H9 (cell line): ENCODE results near the gene EIF2D. TPM values are rescaled to one million over a fixed set of nuclear protein-coding genes. Genes with fewer than 3 reads are reported as not detected.

Experiments
- DNase-seq: peaks from one replicate; pipeline ENCODE4 v3.0.0-alpha.2; 2017
- H2AFZ ChIP-seq: one replicate; pipeline ENCODE4 v1.6.1; 2013; ENCODE audit warnings: mild to moderate bottlenecking, low read length, control low read depth, moderate library complexity
- H2AK5ac ChIP-seq: 2 replicates; pipeline ENCODE4 v1.6.1; 2013; ENCODE audit warnings: low read length, control low read depth, mixed read lengths; ENCODE audit not compliant: insufficient read length
- H2BK120ac ChIP-seq: one replicate; pipeline ENCODE4 v1.6.1; 2013; ENCODE audit warnings: low read depth, mild to moderate bottlenecking, low read length, control low read depth, inconsistent platforms; ENCODE audit not compliant: poor library complexity, severe bottlenecking
- H2BK12ac ChIP-seq: 2 replicates; pipeline ENCODE4 v1.6.1; 2013; ENCODE audit warnings: low read length, control low read depth, mixed read lengths, low read depth; ENCODE audit not compliant: insufficient read length
- H2BK15ac ChIP-seq: 2 replicates; pipeline ENCODE4 v1.6.1; 2013; ENCODE audit warnings: low read depth, low read length, control low read depth
- H2BK20ac ChIP-seq: one replicate; pipeline ENCODE4 v1.6.1; 2013; ENCODE audit warnings: low read depth, mild to moderate bottlenecking, low read length, control low read depth, inconsistent platforms; ENCODE audit not compliant: poor library complexity, severe bottlenecking
- H2BK5ac ChIP-seq: 2 replicates; pipeline ENCODE4 v1.6.1; 2013; ENCODE audit warnings: low read length, control low read depth, mixed read lengths; ENCODE audit not compliant: insufficient read length
- H3K14ac ChIP-seq: 2 replicates; pipeline ENCODE4 v1.6.1; 2013; ENCODE audit warnings: low read length, control low read depth; ENCODE audit not compliant: insufficient read depth
- H3K18ac ChIP-seq: 2 replicates; pipeline ENCODE4 v1.6.1; 2013; ENCODE audit warnings: low read depth, mild to moderate bottlenecking, mixed read lengths, low read length, control low read depth; ENCODE audit not compliant: insufficient read length
- H3K23ac ChIP-seq: 2 replicates; pipeline ENCODE4 v1.6.1; 2013; ENCODE audit warnings: low read length, control low read depth, mixed read lengths, low read depth; ENCODE audit not compliant: insufficient read length
- H3K23me2 ChIP-seq: 2 replicates; pipeline ENCODE4 v1.6.1; 2013; ENCODE audit warnings: low read depth, mild to moderate bottlenecking, mixed read lengths, low read length, control low read depth; ENCODE audit not compliant: insufficient read length, poor library complexity, severe bottlenecking
- H3K27ac ChIP-seq: 2 replicates; pipeline ENCODE4 v1.5.1; 2013; ENCODE audit warnings: low read length, control low read depth, mixed read lengths, low read depth; ENCODE audit not compliant: insufficient read length
- H3K27me3 ChIP-seq: 2 replicates; pipeline ENCODE4 v1.6.1; 2013; ENCODE audit warnings: low read length, control low read depth, inconsistent platforms; ENCODE audit not compliant: insufficient read depth
- H3K4ac ChIP-seq: 2 replicates; pipeline ENCODE4 v1.6.1; 2013; ENCODE audit warnings: low read depth, mild to moderate bottlenecking, control low read depth, inconsistent platforms, low read length, moderate library complexity
- H3K4me1 ChIP-seq: 2 replicates; pipeline ENCODE4 v1.6.1; 2013; ENCODE audit warnings: low read length, control low read depth, inconsistent platforms; ENCODE audit not compliant: insufficient read depth
- H3K4me2 ChIP-seq: 2 replicates; pipeline ENCODE4 v1.6.1; 2013; ENCODE audit warnings: low read length, control low read depth, mixed read lengths; ENCODE audit not compliant: insufficient read length, insufficient read depth
- H3K56ac ChIP-seq: 2 replicates; pipeline ENCODE4 v1.6.1; 2013; ENCODE audit warnings: low read depth, mild to moderate bottlenecking, mixed read lengths, low read length, control low read depth; ENCODE audit not compliant: insufficient read length
- H3K79me1 ChIP-seq: 2 replicates; pipeline ENCODE4 v1.6.1; 2013; ENCODE audit warnings: low read depth, mild to moderate bottlenecking, moderate library complexity, low read length, control low read depth, inconsistent platforms; ENCODE audit not compliant: insufficient read depth, poor library complexity, severe bottlenecking
- H3K79me2 ChIP-seq: 2 replicates; pipeline ENCODE4 v1.6.1; 2013; ENCODE audit warnings: low read length, control low read depth, inconsistent platforms; ENCODE audit not compliant: insufficient read depth
- H3K9ac ChIP-seq: 2 replicates; pipeline ENCODE4 v1.6.1; 2013; ENCODE audit warnings: low read length, control low read depth, mixed read lengths; ENCODE audit not compliant: insufficient read length; ENCODE audit errors: extremely low read depth
- H3K9me3 ChIP-seq: one replicate; pipeline ENCODE4 v1.6.1; 2013; ENCODE audit warnings: low read depth, low read length, inconsistent platforms; ENCODE audit not compliant: control insufficient read depth
- H3T11ph ChIP-seq: one replicate; pipeline ENCODE4 v1.6.1; 2013; ENCODE audit warnings: mild to moderate bottlenecking, low read length, control low read depth, inconsistent platforms
- H4K20me1 ChIP-seq: one replicate; pipeline ENCODE4 v1.6.1; 2013; ENCODE audit not compliant: control insufficient read depth, insufficient read length, insufficient read depth
- H4K5ac ChIP-seq: 2 replicates; pipeline ENCODE4 v1.6.1; 2013; ENCODE audit warnings: low read depth, mild to moderate bottlenecking, mixed read lengths, low read length, control low read depth; ENCODE audit not compliant: insufficient read length
- H4K8ac ChIP-seq: replicated peaks from 2 replicates; pipeline ENCODE4 v1.6.1; 2013; ENCODE audit warnings: low read length, control low read depth, mixed read lengths, low read depth; ENCODE audit not compliant: insufficient read length
- H4K91ac ChIP-seq: 2 replicates; pipeline ENCODE4 v1.6.1; 2013; ENCODE audit warnings: low read depth, mild to moderate bottlenecking, moderate library complexity, mixed read lengths, low read length, control low read depth; ENCODE audit not compliant: insufficient read length
- H3K27ac Mint-ChIP-seq, 3 experiments: 2 replicates in 2 of 3; 3 replicates in 1 of 3; pipeline ENCODE4 v1.8.0; 2020 to 2021; ENCODE audit warnings: mixed read lengths in 3 of 3, mild to moderate bottlenecking in 1 of 3, moderate library complexity in 1 of 3
- H3K27me3 Mint-ChIP-seq: 2 replicates; pipeline ENCODE4 v1.8.0; 2021; ENCODE audit warnings: low read depth, mild to moderate bottlenecking, moderate library complexity, mixed read lengths
- H3K36me3 Mint-ChIP-seq, 3 experiments: 2 replicates in 2 of 3; 3 replicates in 1 of 3; pipeline ENCODE4 v1.8.0; 2020 to 2021; ENCODE audit warnings: low read depth in 3 of 3, mixed read lengths in 3 of 3; ENCODE audit not compliant: insufficient read depth in 1 of 3
- H3K4me1 Mint-ChIP-seq, 2 experiments: 2 replicates each; pipeline ENCODE4 v1.8.0; 2020; ENCODE audit warnings: mixed read lengths in 2 of 2
- H3K4me3 Mint-ChIP-seq, 2 experiments: 2 replicates in 1 of 2; 3 replicates in 1 of 2; pipeline ENCODE4 v1.8.0; 2020 to 2021; ENCODE audit warnings: mild to moderate bottlenecking in 2 of 2, mixed read lengths in 2 of 2, moderate library complexity in 1 of 2
- H3K9me3 Mint-ChIP-seq, 2 experiments: 2 replicates in 1 of 2; 3 replicates in 1 of 2; pipeline ENCODE4 v1.8.0; 2020; ENCODE audit warnings: mild to moderate bottlenecking in 2 of 2, mixed read lengths in 2 of 2, moderate library complexity in 1 of 2
- CTCF ChIP-seq: fragments of 200-600 bp; sonication (generic); conservative IDR thresholded peaks from 3 replicates; pipeline ENCODE4 v1.8.0; 2021; ENCODE audit warnings: antibody characterized with exemption, mild to moderate bottlenecking
- WGBS: extraction: QIAGEN DNeasy Blood & Tissue Kit; methylation state at CpG from one replicate; pipeline ENCODE4 v1.1.7; 2013; ENCODE audit warnings: missing lambda C conversion rate, low lambda C conversion rate, mixed read lengths; ENCODE audit not compliant: insufficient read length; ENCODE audit errors: extremely low coverage; 5-methylcytosine and 5-hydroxymethylcytosine counted together
- total RNA-seq: library from RNA; stranded (reverse); gene quantifications from 2 replicates; pipeline ENCODE4 v1.2.1, GENCODE V29; 2021

EIF2D gene
- total RNA-seq, 1 experiment from 2014 or later = 35.8 TPM

- H2AK5ac ChIP-seq = no peak overlapping the region
- no peak overlapping the region for H3K4ac ChIP-seq
- Mint-ChIP-seq H3K27ac (no peak overlapping the region), H3K36me3 (no peaks in the 10 kb centered on the region), H3K9me3 (no peaks in the 10 kb centered on the region), H3K4me3 (no peak overlapping the region), H3K4me1 (peaks cover 3 to 21% of the 10 kb centered on the region in 2 experiments; a peak in 3 of 4 replicates), H3K27me3 (peaks cover 2% of the 10 kb centered on the region)
- no peak overlapping the region for H3K4me2 ChIP-seq
- no peak overlapping the region for H3K56ac ChIP-seq
- no peak overlapping the region for H3K23ac ChIP-seq
- H3K79me1 ChIP-seq = no peaks in the 10 kb centered on the region
- no peak overlapping the region for H4K5ac ChIP-seq
- no peak overlapping the region for H2BK120ac ChIP-seq
- no peaks in the 10 kb centered on the region for H4K20me1 ChIP-seq
- H3K23me2 ChIP-seq = no peaks in the 10 kb centered on the region
- no peak overlapping the region for H3T11ph ChIP-seq
- H2BK12ac ChIP-seq = no peak overlapping the region
- no peak for TF ChIP-seq CTCF
- H3K14ac ChIP-seq = no peak overlapping the region
- H3K9me3 ChIP-seq = no peaks in the 10 kb centered on the region
- no peak overlapping the region for H3K27ac ChIP-seq
- no peaks in the 10 kb centered on the region for H3K27me3 ChIP-seq
- DNase-seq = no peak
- no peak overlapping the region for H2AFZ ChIP-seq
- H3K18ac ChIP-seq = no peak overlapping the region
- H3K4me1 ChIP-seq = no peaks in the 10 kb centered on the region
- H2BK15ac ChIP-seq = no peak overlapping the region
- no CpG with 5 or more reads among the region's 4 CpGs for WGBS
- no peaks in the 10 kb centered on the region for H3K79me2 ChIP-seq
- H3K9ac ChIP-seq = no peak overlapping the region
- H4K91ac ChIP-seq = no peak overlapping the region
- H4K8ac ChIP-seq = no peak overlapping the region
- H2BK5ac ChIP-seq = no peak overlapping the region
- no peak overlapping the region for H2BK20ac ChIP-seq
Observed at GRCh38 chr1:206577626-206578025, 34.6 kb downstream of the EIF2D start.
